ENCODE data around the gene SH3BP2.

Gene SH3BP2

GRCh38 chr4:2804973-2805501 lies 12.2 kb downstream of the SH3BP2 start:
- Histone ChIP-seq H4K20me1 (ENCODE audit: control insufficient read depth, insufficient read depth, low read depth, low read length) (no peaks in the 10 kb centered on the region; the same call in 1 of the 2 replicates), H3K4me3 (ENCODE audit: low read length) (no peak overlapping the region), H3K9me2 (replicated peaks; ENCODE audit: control insufficient read depth, low read length) (no peaks in the 10 kb centered on the region), H3K4me1 (ENCODE audit: control insufficient read depth, low read length) (peaks cover 37% of the 10 kb centered on the region), H3K4me2 (ENCODE audit: low read length) (no peak overlapping the region), H3K27me3 (ENCODE audit: control insufficient read depth, low read length) (peaks cover 8% of the 10 kb centered on the region; the same call in 1 of the 2 replicates), H3K79me2 (ENCODE audit: control insufficient read depth, low read length) (no peaks in the 10 kb centered on the region), H3K9me3 (ENCODE audit: control insufficient read depth, insufficient read depth, low read length) (no peaks in the 10 kb centered on the region), H3F3A (ENCODE audit: control insufficient read depth, insufficient read depth) (no peaks in the 10 kb centered on the region), H3K27ac (ENCODE audit: low read depth, low read length) (no peak overlapping the region), H3K36me3 (ENCODE audit: control insufficient read depth, low read length) (no peaks in the 10 kb centered on the region)
- TF ChIP-seq CTCF (IDR thresholded peaks at IDR 0.05; ENCODE audit: low read depth, low read length, poor library complexity, severe bottlenecking) = no peak
- TF ChIP-seq EZH2phosphoT487 (IDR thresholded peaks at IDR 0.05; ENCODE audit: borderline replicate concordance, low read length) = no peak

- Histone ChIP-seq H3K4me1 (ENCODE audit: control insufficient read depth, low read length) (peaks cover 35% of the 10 kb centered on the region), H3K79me2 (ENCODE audit: control insufficient read depth, low read length) (no peaks in the 10 kb centered on the region), H3K27me3 (ENCODE audit: control insufficient read depth, low read length) (peaks cover 6% of the 10 kb centered on the region; the same call in 1 of the 2 replicates), H3K4me3 (ENCODE audit: low read length) (0 out of 2 replicates have a peak overlapping the region, but pooled peaks have one; percentile 1), H4K20me1 (ENCODE audit: control insufficient read depth, insufficient read depth, low read depth, low read length) (no peaks in the 10 kb centered on the region; the same call in 1 of the 2 replicates), H3K36me3 (ENCODE audit: control insufficient read depth, low read length) (no peaks in the 10 kb centered on the region), H3F3A (ENCODE audit: control insufficient read depth, insufficient read depth) (no peaks in the 10 kb centered on the region), H3K9me3 (ENCODE audit: control insufficient read depth, insufficient read depth, low read length) (no peaks in the 10 kb centered on the region), H3K9me2 (replicated peaks; ENCODE audit: control insufficient read depth, low read length) (no peaks in the 10 kb centered on the region), H3K4me2 (ENCODE audit: low read length) (peak overlapping the region; percentile 27), H3K27ac (ENCODE audit: low read depth, low read length) (peak overlapping the region; percentile 19; the same call in 1 of the 2 replicates)
- TF ChIP-seq EZH2phosphoT487 (IDR thresholded peaks at IDR 0.05; ENCODE audit: borderline replicate concordance, low read length) (no peak), CTCF (IDR thresholded peaks at IDR 0.05; ENCODE audit: low read depth, low read length, poor library complexity, severe bottlenecking) (no peak)
These were observed 13.0 kb downstream of the SH3BP2 start for GRCh38 chr4:2805712-2806389.

GRCh38 chr4:2806390-2807355 lies 13.8 kb downstream of the SH3BP2 start:
- Histone ChIP-seq H4K20me1 (ENCODE audit: control insufficient read depth, insufficient read depth, low read depth, low read length) (no peaks in the 10 kb centered on the region; the same call in 1 of the 2 replicates), H3F3A (ENCODE audit: control insufficient read depth, insufficient read depth) (peaks cover 4% of the 10 kb centered on the region), H3K27ac (ENCODE audit: low read depth, low read length) (peak overlapping the region; percentile 19; the same call in 1 of the 2 replicates), H3K79me2 (ENCODE audit: control insufficient read depth, low read length) (no peaks in the 10 kb centered on the region), H3K9me3 (ENCODE audit: control insufficient read depth, insufficient read depth, low read length) (no peaks in the 10 kb centered on the region), H3K36me3 (ENCODE audit: control insufficient read depth, low read length) (no peaks in the 10 kb centered on the region), H3K4me2 (ENCODE audit: low read length) (peak overlapping the region; percentile 27), H3K27me3 (ENCODE audit: control insufficient read depth, low read length) (peaks cover 5% of the 10 kb centered on the region; the same call in 1 of the 2 replicates), H3K9me2 (replicated peaks; ENCODE audit: control insufficient read depth, low read length) (no peaks in the 10 kb centered on the region), H3K4me1 (ENCODE audit: control insufficient read depth, low read length) (peaks cover 35% of the 10 kb centered on the region), H3K4me3 (ENCODE audit: low read length) (0 out of 2 replicates have a peak overlapping the region, but pooled peaks have one; percentile 1)
- TF ChIP-seq CTCF (IDR thresholded peaks at IDR 0.05; ENCODE audit: low read depth, low read length, poor library complexity, severe bottlenecking) = no peak

All from DOHH2 (cell line).